ENCODE results near the gene LRP6.

- TF ChIP-seq CTCF (IDR thresholded peaks at IDR 0.05) = no peak
- no peak for TF ChIP-seq REST (IDR thresholded peaks at IDR 0.05; ENCODE audit: insufficient read depth in 1 of 2, low read depth in 2 of 2, low read length in 1 of 2)
- no peak for TF ChIP-seq TCF7L2 (IDR thresholded peaks at IDR 0.05; ENCODE audit: low read depth, low read length)
- no peak for TF ChIP-seq POLR2AphosphoS5 (IDR thresholded peaks at IDR 0.05; ENCODE audit: low read depth, low read length)
- no peak for TF ChIP-seq SIN3A (IDR thresholded peaks at IDR 0.05; ENCODE audit: borderline replicate concordance, insufficient read depth, low read depth, low read length)
These were observed 19.3 kb downstream of the LRP6 start for GRCh38 chr12:12247584-12247983.

All from Panc1 (cell line).